ENCODE results near the gene LRP1B.

GRCh38 chr2:141694180-141694579, 436.6 kb downstream of the LRP1B start:
- TF ChIP-seq POLR2A (IDR thresholded peaks at IDR 0.05): no peak
- TF ChIP-seq CTCF (IDR thresholded peaks at IDR 0.05): no peak

All from vagina (tissue), 2 donors.